Endothelial cell of umbilical vein (primary cell): ENCODE measurements around the gene ZDBF2. TPM values are rescaled to one million over a fixed set of nuclear protein-coding genes. Genes with fewer than 3 reads are reported as not detected.
A peak's percentile ranks its signal among the peaks of the same experiment; 100 is the strongest.

Experiments used
- BruUV-seq: library from RNA; stranded (reverse); fragments of 400-500 nt; replicated peaks from 2 replicates; lab custom pipeline; 2021; lab: Mats Ljungman, UMichigan
- CTCF ChIA-PET: fragments of 300-600, 350-600 bp; sonication (Branson Sonifier 250); formaldehyde crosslinking; loops from one replicate; lab custom pipeline; 2021; ENCODE audit warnings: antibody characterized with exemption, inconsistent platforms; lab: Charles Lee
- POLR2A ChIA-PET: fragments of 300-600, 350-600 bp; sonication (Branson Sonifier 250); formaldehyde crosslinking; loops from one replicate; lab custom pipeline; 2021; ENCODE audit warnings: antibody characterized with exemption, inconsistent platforms; lab: Charles Lee
- DNase-seq: peaks from one replicate; pipeline ENCODE4 v3.0.0-alpha.2; 2011; ENCODE audit warnings: low read depth, low spot score
- FAIRE-seq: peaks from 2 replicates; lab custom pipeline; 2011; peaks lifted over from hg19 to GRCh38; lab: Jason Lieb, UNC
- H2AFZ ChIP-seq: 2 replicates; pipeline ENCODE4 v1.6.0; 2012; ENCODE audit warnings: low read depth, low read length, control low read depth, inconsistent platforms
- H3K27ac ChIP-seq: 2 replicates; pipeline ENCODE4 v1.5.1; 2011; ENCODE audit warnings: low read depth, mild to moderate bottlenecking, control low read depth, low read length, moderate library complexity; ENCODE audit not compliant: insufficient read depth
- H3K27me3 ChIP-seq, 2 experiments: 2 replicates each; pipeline versions ENCODE4 v1.6.0 to v1.6.1; 2011; ENCODE audit warnings: low read length in 2 of 2, mixed read lengths in 1 of 2; ENCODE audit not compliant: control insufficient read depth in 2 of 2, insufficient read depth in 2 of 2
- H3K36me3 ChIP-seq, 2 experiments: 2 replicates in 1 of 2; 3 replicates in 1 of 2; pipeline ENCODE4 v1.5.1; 2011; ENCODE audit warnings: low read length in 2 of 2, mild to moderate bottlenecking in 1 of 2, moderate library complexity in 1 of 2; ENCODE audit not compliant: control insufficient read depth in 2 of 2, insufficient read depth in 2 of 2; ENCODE audit errors: extremely low read depth in 1 of 2
- H3K4me1 ChIP-seq: 3 replicates; pipeline ENCODE4 v1.5.1; 2011; ENCODE audit warnings: mild to moderate bottlenecking, low read length; ENCODE audit not compliant: control insufficient read depth, insufficient read depth; ENCODE audit errors: extremely low read depth
- H3K4me2 ChIP-seq: 2 replicates; pipeline ENCODE4 v1.6.1; 2011; ENCODE audit warnings: low read length, control low read depth, mixed read lengths; ENCODE audit not compliant: insufficient read depth
- H3K4me3 ChIP-seq, 3 experiments: fragments of 200-600 bp in 1 of 3; sonication (generic), shearing (Covaris generic) in 1 of 3; replicated peaks in 1 of 3; 2 replicates each; pipeline ENCODE4 v1.5.1; 2011 to 2016; ENCODE audit warnings: control low read depth in 3 of 3, low read length in 3 of 3, mild to moderate bottlenecking in 2 of 3, inconsistent platforms in 1 of 3, low read depth in 1 of 3, moderate library complexity in 1 of 3; ENCODE audit not compliant: insufficient read depth in 1 of 3
- H3K79me2 ChIP-seq: 2 replicates; pipeline ENCODE4 v1.6.0; 2012; ENCODE audit warnings: low read length, inconsistent platforms; ENCODE audit not compliant: control insufficient read depth, insufficient read depth
- H3K9ac ChIP-seq: replicated peaks from 2 replicates; pipeline ENCODE3; 2011; ENCODE audit warnings: low read length, control low read depth; ENCODE audit not compliant: insufficient read depth; ENCODE audit errors: extremely low read depth
- H3K9me1 ChIP-seq: replicated peaks from 3 replicates; pipeline ENCODE4 v1.6.0; 2011; ENCODE audit warnings: mild to moderate bottlenecking, low read length; ENCODE audit not compliant: control insufficient read depth, insufficient read depth; ENCODE audit errors: extremely low read depth
- H3K9me3 ChIP-seq: replicated peaks from 2 replicates; pipeline ENCODE4 v1.5.1; 2012; ENCODE audit warnings: low read length, inconsistent platforms; ENCODE audit not compliant: control insufficient read depth, insufficient read depth
- H4K20me1 ChIP-seq: replicated peaks from 2 replicates; pipeline ENCODE3; 2011; ENCODE audit warnings: mild to moderate bottlenecking, low read length; ENCODE audit not compliant: control insufficient read depth, insufficient read depth; ENCODE audit errors: extremely low read depth
- EZH2 ChIP-seq: IDR thresholded peaks from 2 replicates; pipeline ENCODE4 v1.6.1; 2012; ENCODE audit warnings: borderline replicate concordance, low read depth, mild to moderate bottlenecking, moderate library complexity, low read length, inconsistent platforms; ENCODE audit not compliant: severe bottlenecking
- FOS ChIP-seq: IDR thresholded peaks from 2 replicates; pipeline ENCODE4 v1.6.1; 2011; ENCODE audit warnings: mild to moderate bottlenecking, low read length, moderate library complexity, borderline replicate concordance; ENCODE audit not compliant: insufficient read depth
- GATA2 ChIP-seq: IDR thresholded peaks from 2 replicates; pipeline ENCODE4 v1.7.0; 2011; ENCODE audit warnings: low read depth, mild to moderate bottlenecking, moderate library complexity, mixed read lengths, low read length; ENCODE audit not compliant: insufficient read length, insufficient read depth
- JUN ChIP-seq: IDR thresholded peaks from 2 replicates; pipeline ENCODE4 v1.6.1; 2011; ENCODE audit warnings: borderline replicate concordance, low read depth; ENCODE audit not compliant: insufficient read length, insufficient read depth
- MYC ChIP-seq: IDR thresholded peaks from one replicate; pipeline ENCODE4 v1.6.1; 2011; ENCODE audit warnings: mild to moderate bottlenecking, low read depth, low read length
- POLR2A ChIP-seq: IDR thresholded peaks from 2 replicates; pipeline ENCODE4 v1.6.1; 2012; ENCODE audit warnings: low read depth, mild to moderate bottlenecking, control low read depth, low read length
- POLR2AphosphoS5 ChIP-seq: IDR thresholded peaks from 2 replicates; pipeline ENCODE4 v1.6.1; 2012; ENCODE audit warnings: low read depth, mild to moderate bottlenecking, control low read depth, low read length, moderate library complexity; ENCODE audit not compliant: insufficient read depth
- dilution Hi-C: fragments of 300-500 bp; cut with MboI; formaldehyde crosslinking; loops from one replicate; pipeline ENCODE4 v1.15.0; 2019; ENCODE audit warnings: low sequenced_read_pairs; ENCODE audit not compliant: extremely low pct_ligation_motif_present
- intact Hi-C: fragments of 100-400 bp; cut with micrococcal nuclease; formaldehyde crosslinking; loops from one replicate; pipeline ENCODE4 v1.10.0; 2022
- polyA plus RNA-seq, 4 experiments: library from polyadenylated mRNA; depleted of rRNA in 3 of 4; stranded (reverse) in 3 of 4; unstranded in 1 of 4; fragments of >200 nt; gene quantifications; 2 replicates each; pipeline versions ENCODE4 v1.2.1 to v1.2.3, GENCODE V29; 2011 to 2012; ENCODE audit warnings: missing spikeins in 1 of 4
- total RNA-seq: library from RNA; stranded (reverse); gene quantifications from 2 replicates; pipeline ENCODE4 v1.2.3, GENCODE V29; 2021
- TF ChIP-seq, protein P1 (sequence below): IDR thresholded peaks from 2 replicates; pipeline ENCODE4 v1.6.1; 2011; ENCODE audit not compliant: insufficient read depth, insufficient read length
- TF ChIP-seq, protein P2 (sequence below), 2 donors: IDR thresholded peaks; 1 replicate in 1 of 2; 2 replicates in 1 of 2; pipeline ENCODE4 v1.5.1; 2011; ENCODE audit warnings: low read length in 2 of 2, mild to moderate bottlenecking in 2 of 2, moderate library complexity in 2 of 2, control low read depth in 1 of 2, inconsistent platforms in 1 of 2, low read depth in 1 of 2; ENCODE audit not compliant: insufficient read depth in 1 of 2; ENCODE audit errors: extremely low read depth in 1 of 2

ZDBF2 gene
- total and polyA plus RNA-seq, 2 donors (not counting 3 experiments of a cell fraction or from before 2014, with no cell fraction given): 1.3 to 9.6 TPM

DNA sequence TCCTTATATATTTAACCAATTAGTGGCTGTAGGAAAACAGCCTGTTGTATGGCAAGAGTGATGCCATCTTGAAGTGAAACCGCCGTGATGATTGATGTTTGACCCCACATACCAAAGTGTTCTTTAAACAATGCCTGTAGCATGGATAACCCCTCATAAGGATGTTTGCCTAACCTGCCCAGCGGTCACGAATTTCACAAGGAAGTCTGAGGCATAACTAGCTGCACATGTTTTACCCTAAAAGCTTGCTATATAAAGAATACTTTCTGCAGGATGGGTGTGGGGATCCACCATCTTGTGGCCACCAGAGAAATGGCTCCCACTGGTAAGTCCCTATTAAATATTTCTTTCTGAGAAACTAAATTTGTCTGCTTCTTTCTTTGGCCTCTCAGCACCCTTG lies 68.7 kb downstream of the ZDBF2 start:
- CTCF ChIA-PET: no interaction called here
- TF ChIP-seq MYC (no peak), EZH2 (no peak), POLR2A (no peak), GATA2 (no peak), POLR2AphosphoS5 (no peak), FOS (no peak), JUN (no peak)
- TF ChIP-seq, protein P1, sequence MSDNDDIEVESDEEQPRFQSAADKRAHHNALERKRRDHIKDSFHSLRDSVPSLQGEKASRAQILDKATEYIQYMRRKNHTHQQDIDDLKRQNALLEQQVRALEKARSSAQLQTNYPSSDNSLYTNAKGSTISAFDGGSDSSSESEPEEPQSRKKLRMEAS: no peak
- TF ChIP-seq, protein P2, sequence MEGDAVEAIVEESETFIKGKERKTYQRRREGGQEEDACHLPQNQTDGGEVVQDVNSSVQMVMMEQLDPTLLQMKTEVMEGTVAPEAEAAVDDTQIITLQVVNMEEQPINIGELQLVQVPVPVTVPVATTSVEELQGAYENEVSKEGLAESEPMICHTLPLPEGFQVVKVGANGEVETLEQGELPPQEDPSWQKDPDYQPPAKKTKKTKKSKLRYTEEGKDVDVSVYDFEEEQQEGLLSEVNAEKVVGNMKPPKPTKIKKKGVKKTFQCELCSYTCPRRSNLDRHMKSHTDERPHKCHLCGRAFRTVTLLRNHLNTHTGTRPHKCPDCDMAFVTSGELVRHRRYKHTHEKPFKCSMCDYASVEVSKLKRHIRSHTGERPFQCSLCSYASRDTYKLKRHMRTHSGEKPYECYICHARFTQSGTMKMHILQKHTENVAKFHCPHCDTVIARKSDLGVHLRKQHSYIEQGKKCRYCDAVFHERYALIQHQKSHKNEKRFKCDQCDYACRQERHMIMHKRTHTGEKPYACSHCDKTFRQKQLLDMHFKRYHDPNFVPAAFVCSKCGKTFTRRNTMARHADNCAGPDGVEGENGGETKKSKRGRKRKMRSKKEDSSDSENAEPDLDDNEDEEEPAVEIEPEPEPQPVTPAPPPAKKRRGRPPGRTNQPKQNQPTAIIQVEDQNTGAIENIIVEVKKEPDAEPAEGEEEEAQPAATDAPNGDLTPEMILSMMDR (IDR thresholded peaks at IDR 0.05; ENCODE audit: extremely low read depth in 1 of 2, insufficient read depth in 1 of 2, low read depth in 1 of 2, low read length in 2 of 2): no peak
- no peak for FAIRE-seq

More for the DNA sequence above, 68.7 kb downstream of the ZDBF2 start:
- dilution Hi-C loops: no loop called here
- Histone ChIP-seq H3K27me3 (peaks cover 0 to 2% of the 10 kb centered on the region in 2 experiments), H3K9me3 (no peaks in the 10 kb centered on the region), H3K9me1 (no peaks in the 10 kb centered on the region), H3K27ac (no peak overlapping the region), H3K79me2 (no peaks in the 10 kb centered on the region), H3K9ac (no peak overlapping the region), H3K4me1 (no peaks in the 10 kb centered on the region), H4K20me1 (no peaks in the 10 kb centered on the region), H3K4me3 (no peak overlapping the region), H2AFZ (no peak overlapping the region), H3K36me3 (no peaks in the 10 kb centered on the region), H3K4me2 (no peak overlapping the region)
- POLR2A ChIA-PET: no interaction called here
- no TSS peak for BruUV-seq
- peak; percentile 21 for DNase-seq
- intact Hi-C loops: no loop called here
